Suprapubic skin (tissue), 4 donors: ENCODE data around the gene TEX54. TPM values are rescaled to one million over a fixed set of nuclear protein-coding genes. Genes with fewer than 3 reads are reported as not detected.
"Not testable (repeated sequence)": the region's sequence is repeated elsewhere in the genome, so short reads cannot be mapped to it uniquely, and the experiment has no call there.

Experiments
- DNase-seq, 2 donors: peaks; one replicate each; pipeline ENCODE4 v3.0.0-alpha.2; 2019; ENCODE audit warnings: low spot score in 2 of 2
- H3K27ac ChIP-seq: fragments of 200-600 bp; sonication (generic); one replicate; pipeline ENCODE4 v1.5.1; 2019
- H3K27me3 ChIP-seq: fragments of 200-600 bp; sonication (generic); one replicate; pipeline ENCODE4 v1.5.1; 2019
- H3K36me3 ChIP-seq: fragments of 200-600 bp; sonication (generic); one replicate; pipeline ENCODE4 v1.5.1; 2019
- H3K4me1 ChIP-seq: fragments of 200-600 bp; sonication (generic); one replicate; pipeline ENCODE4 v1.5.1; 2019
- H3K4me3 ChIP-seq: fragments of 200-600 bp; sonication (generic); one replicate; pipeline ENCODE4 v1.5.1; 2019; ENCODE audit warnings: mild to moderate bottlenecking
- H3K9me3 ChIP-seq: fragments of 200-600 bp; sonication (generic); one replicate; pipeline ENCODE4 v1.5.1; 2019
- EP300 ChIP-seq: sonication (generic); formaldehyde crosslinking; IDR thresholded peaks from one replicate; pipeline ENCODE4 v1.6.1; 2017; ENCODE audit warnings: antibody characterized with exemption
- POLR2A ChIP-seq, 2 donors: fragments of 450-650 bp; IDR thresholded peaks; one replicate each; pipeline ENCODE4 v1.6.1; 2017; ENCODE audit warnings: antibody characterized with exemption in 2 of 2, mild to moderate bottlenecking in 2 of 2, moderate library complexity in 2 of 2
- POLR2AphosphoS5 ChIP-seq, 3 donors: sonication (generic); formaldehyde crosslinking; IDR thresholded peaks; one replicate each; pipeline ENCODE4 v1.6.1; 2017; ENCODE audit warnings: antibody characterized with exemption in 3 of 3
- WGBS: methylation state at CpG from one replicate; pipeline ENCODE4 v1.1.5; 2018; 5-methylcytosine and 5-hydroxymethylcytosine counted together
- total RNA-seq, 4 donors: library from RNA; depleted of rRNA; stranded (reverse); fragments of >200 nt; gene quantifications; one replicate each; pipeline ENCODE4 v1.1.0, GENCODE V29; 2016
- TF ChIP-seq, protein P1 (sequence below), 2 donors: fragments of 200-600 bp in 1 of 2; fragments of 450-650 bp in 1 of 2; sonication (generic) in 1 of 2; IDR thresholded peaks; one replicate each; pipeline ENCODE4 v1.5.1; 2016 to 2019; ENCODE audit warnings: antibody characterized with exemption in 2 of 2, mild to moderate bottlenecking in 1 of 2, moderate library complexity in 1 of 2

TEX54 gene
- total RNA-seq, 4 donors from 2014 or later = not detected

GRCh38 chr11:62865635-62866034 is 33.0 kb upstream of the TEX54 start:
- DNase-seq = no peak
- 68% methylated on average over 6 of the region's 6 CpGs for WGBS
- Histone ChIP-seq H3K4me3 (no peak overlapping the region), H3K36me3 (no peaks in the 10 kb centered on the region), H3K9me3 (no peaks in the 10 kb centered on the region), H3K27ac (no peak overlapping the region), H3K4me1 (peaks cover 9% of the 10 kb centered on the region), H3K27me3 (no peaks in the 10 kb centered on the region)
- TF ChIP-seq POLR2AphosphoS5 (IDR thresholded peaks at IDR 0.05) = no peak

- Histone ChIP-seq H3K27ac (no peak overlapping the region), H3K4me1 (peaks cover 9% of the 10 kb centered on the region), H3K36me3 (no peaks in the 10 kb centered on the region), H3K4me3 (no peak overlapping the region), H3K27me3 (no peaks in the 10 kb centered on the region), H3K9me3 (no peaks in the 10 kb centered on the region)
- 44% methylated on average over 4 of the region's 4 CpGs for WGBS
- no peak for DNase-seq
- no peak for TF ChIP-seq EP300
- no peak for TF ChIP-seq POLR2A (IDR thresholded peaks at IDR 0.05)
- TF ChIP-seq, protein P1, sequence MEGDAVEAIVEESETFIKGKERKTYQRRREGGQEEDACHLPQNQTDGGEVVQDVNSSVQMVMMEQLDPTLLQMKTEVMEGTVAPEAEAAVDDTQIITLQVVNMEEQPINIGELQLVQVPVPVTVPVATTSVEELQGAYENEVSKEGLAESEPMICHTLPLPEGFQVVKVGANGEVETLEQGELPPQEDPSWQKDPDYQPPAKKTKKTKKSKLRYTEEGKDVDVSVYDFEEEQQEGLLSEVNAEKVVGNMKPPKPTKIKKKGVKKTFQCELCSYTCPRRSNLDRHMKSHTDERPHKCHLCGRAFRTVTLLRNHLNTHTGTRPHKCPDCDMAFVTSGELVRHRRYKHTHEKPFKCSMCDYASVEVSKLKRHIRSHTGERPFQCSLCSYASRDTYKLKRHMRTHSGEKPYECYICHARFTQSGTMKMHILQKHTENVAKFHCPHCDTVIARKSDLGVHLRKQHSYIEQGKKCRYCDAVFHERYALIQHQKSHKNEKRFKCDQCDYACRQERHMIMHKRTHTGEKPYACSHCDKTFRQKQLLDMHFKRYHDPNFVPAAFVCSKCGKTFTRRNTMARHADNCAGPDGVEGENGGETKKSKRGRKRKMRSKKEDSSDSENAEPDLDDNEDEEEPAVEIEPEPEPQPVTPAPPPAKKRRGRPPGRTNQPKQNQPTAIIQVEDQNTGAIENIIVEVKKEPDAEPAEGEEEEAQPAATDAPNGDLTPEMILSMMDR (IDR thresholded peaks at IDR 0.05) = no peak
- TF ChIP-seq POLR2AphosphoS5 (IDR thresholded peaks at IDR 0.05) = no peak
Measured at GRCh38 chr11:62863687-62864335, 31.2 kb upstream of the TEX54 start.

DNA sequence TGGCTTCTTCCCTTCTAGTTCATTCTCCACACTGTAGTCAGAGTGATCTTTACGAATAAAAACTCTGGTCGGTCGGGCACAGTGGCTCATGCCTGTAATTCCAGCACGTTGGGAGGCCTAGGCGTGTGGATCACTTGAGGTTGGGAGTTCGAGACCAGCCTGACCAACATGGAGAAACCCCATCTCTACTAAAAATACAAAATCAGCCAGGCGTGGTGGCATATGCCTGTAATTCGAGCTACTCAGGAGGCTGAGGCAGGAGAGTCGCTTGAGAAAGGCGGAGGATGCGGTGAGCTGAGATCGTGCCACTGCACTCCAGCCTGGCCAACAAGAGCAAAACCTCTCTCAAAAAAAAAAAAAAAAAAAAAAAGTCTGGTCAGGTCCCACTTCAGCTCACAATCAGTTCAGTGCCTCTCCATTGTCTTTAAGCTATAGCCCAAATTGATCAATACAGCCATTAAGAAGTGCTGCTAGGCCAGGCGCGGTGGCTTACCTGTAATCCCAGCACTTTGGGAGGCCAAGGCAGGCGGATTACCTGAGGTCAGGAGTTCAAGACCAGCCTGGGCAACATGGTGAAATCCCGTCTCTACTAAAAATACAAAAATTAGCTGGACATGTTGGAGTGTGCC is 29.0 kb upstream of the TEX54 start:
- DNase-seq, H3K27me3 ChIP-seq, H3K36me3 ChIP-seq, H3K27ac ChIP-seq, H3K9me3 ChIP-seq, H3K4me3 ChIP-seq: not testable (repeated sequence)
- H3K4me1 ChIP-seq = peaks cover 23% of the 10 kb centered on the region
- 93% methylated on average over 16 of the region's 16 CpGs for whole genome bisulfite sequencing

DNA sequence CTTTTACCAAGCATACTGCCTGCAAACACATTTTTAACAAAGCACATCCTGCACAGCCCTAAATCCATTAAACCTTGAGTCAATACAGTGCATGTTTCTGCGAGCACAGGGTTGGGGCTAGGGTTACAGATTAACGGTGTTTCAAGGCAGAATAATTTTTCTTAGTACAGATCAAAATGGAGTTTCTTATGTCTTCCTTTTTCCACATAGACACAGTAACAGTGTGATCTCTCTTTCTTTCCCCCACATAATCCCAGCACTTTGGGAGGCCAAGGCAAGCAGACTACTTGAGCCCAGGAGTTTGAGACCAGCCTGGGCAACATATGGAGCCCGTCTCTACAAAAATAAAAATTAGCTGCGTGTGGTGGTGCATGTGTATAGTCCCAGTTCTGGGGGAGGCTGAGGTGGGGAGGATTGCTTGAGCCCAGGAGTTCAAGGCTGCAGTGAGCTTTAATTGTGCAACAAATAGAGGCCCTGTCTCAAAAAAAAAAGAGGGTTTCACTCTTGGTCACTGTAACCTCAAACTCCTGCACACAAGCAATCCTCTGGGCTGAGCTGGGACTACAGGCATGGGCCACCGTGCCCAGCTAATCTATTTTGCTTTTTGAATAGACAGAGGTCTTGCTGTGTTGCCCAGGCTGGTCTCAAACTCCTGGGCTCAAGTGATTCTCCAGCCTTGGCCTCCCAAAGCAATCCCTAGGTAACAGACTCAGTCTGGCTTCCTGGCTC is 28.4 kb upstream of the TEX54 start:
- 70% methylated on average over 5 of the region's 5 CpGs for whole genome bisulfite sequencing
- no peak for TF ChIP-seq EP300
- DNase-seq = no peak
- H3K9me3 ChIP-seq = no peaks in the 10 kb centered on the region
- no peak overlapping the region for H3K4me3 ChIP-seq
- no peaks in the 10 kb centered on the region for H3K36me3 ChIP-seq
- H3K27me3 ChIP-seq = no peaks in the 10 kb centered on the region
- H3K27ac ChIP-seq = no peak overlapping the region
- H3K4me1 ChIP-seq = peaks cover 29% of the 10 kb centered on the region

- not testable (repeated sequence) for H3K27ac ChIP-seq
- WGBS = 60% methylated on average over 8 of the region's 8 CpGs
- H3K4me1 ChIP-seq = peaks cover 39% of the 10 kb centered on the region
Measured at GRCh38 chr11:62859281-62859703, 26.7 kb upstream of the TEX54 start.

DNA sequence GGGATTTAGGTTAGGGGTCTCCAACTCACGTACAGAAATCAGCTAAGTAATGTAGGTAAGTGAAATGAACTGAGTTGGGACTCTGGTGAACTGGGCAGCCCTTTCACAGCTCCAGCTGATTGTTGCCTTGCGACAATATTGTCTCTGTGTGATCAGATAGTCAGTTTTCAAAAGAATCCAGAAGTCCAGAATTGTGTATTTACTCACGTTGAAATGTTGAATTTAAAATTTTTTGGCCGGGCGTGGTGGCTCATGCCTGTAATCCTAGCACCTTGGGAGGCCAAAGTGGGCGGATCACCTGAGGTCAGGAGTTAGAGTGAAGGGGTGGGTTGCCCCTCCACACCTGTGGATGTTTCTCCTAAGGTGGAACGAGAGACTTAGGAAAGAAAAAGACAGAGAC is 25.6 kb upstream of the TEX54 start:
- peaks cover 11% of the 10 kb centered on the region for H3K36me3 ChIP-seq
- peaks cover 46% of the 10 kb centered on the region for H3K4me1 ChIP-seq
- no peak for DNase-seq
- H3K27me3 ChIP-seq = no peaks in the 10 kb centered on the region
- H3K9me3 ChIP-seq = no peaks in the 10 kb centered on the region
- TF ChIP-seq POLR2AphosphoS5 (IDR thresholded peaks at IDR 0.05) = no peak
- no peak for TF ChIP-seq EP300
- TF ChIP-seq POLR2A (IDR thresholded peaks at IDR 0.05) = no peak
- TF ChIP-seq, protein P1 (IDR thresholded peaks at IDR 0.05) = no peak
- peak overlapping the region; percentile 26 for H3K27ac ChIP-seq
- 55% methylated on average over 7 of the region's 7 CpGs for WGBS
- H3K4me3 ChIP-seq = no peak overlapping the region

More at GRCh38 chr11:62859281-62859703, 26.7 kb upstream of the TEX54 start:
- not testable (repeated sequence) for DNase-seq, H3K9me3 ChIP-seq, H3K36me3 ChIP-seq, H3K4me3 ChIP-seq, H3K27me3 ChIP-seq

GRCh38 chr11:62857541-62857982 is 24.9 kb upstream of the TEX54 start:
- TF ChIP-seq, protein P1 (IDR thresholded peaks at IDR 0.05) = no peak
- TF ChIP-seq POLR2AphosphoS5 (IDR thresholded peaks at IDR 0.05) (no peak), EP300 (no peak), POLR2A (IDR thresholded peaks at IDR 0.05) (no peak)
- H3K4me1 ChIP-seq = peaks cover 46% of the 10 kb centered on the region
- peak overlapping the region; percentile 26 for H3K27ac ChIP-seq
- DNase-seq = no peak
- H3K9me3 ChIP-seq = no peaks in the 10 kb centered on the region
- no peaks in the 10 kb centered on the region for H3K27me3 ChIP-seq
- no peak overlapping the region for H3K4me3 ChIP-seq
- WGBS = 60% methylated on average over 2 of the region's 2 CpGs
- peaks cover 17% of the 10 kb centered on the region for H3K36me3 ChIP-seq
